BE2C (cell line): ENCODE measurements around the gene PIGH.

Source experiments
- DNase-seq: peaks from one replicate; pipeline ENCODE4 v3.0.0-alpha.2; 2020
- H3K27me3 ChIP-seq: fragments of 250-450 bp; sonication (Bioruptor Pico); 2 replicates; pipeline ENCODE4 v1.5.1; 2020; ENCODE audit warnings: mild to moderate bottlenecking
- H3K36me3 ChIP-seq: fragments of 250-450 bp; sonication (Bioruptor Pico); 2 replicates; pipeline ENCODE4 v1.5.1; 2020; ENCODE audit warnings: mild to moderate bottlenecking
- H3K4me1 ChIP-seq: fragments of 250-450 bp; sonication (Bioruptor Pico); 2 replicates; pipeline ENCODE4 v1.5.1; 2020
- H3K4me3 ChIP-seq: 2 replicates; pipeline ENCODE4 v1.5.1; 2011; ENCODE audit warnings: low read depth, low read length
- H3K9me3 ChIP-seq: fragments of 250-450 bp; sonication (Bioruptor Pico); 2 replicates; pipeline ENCODE4 v1.5.1; 2020
- CTCF ChIP-seq: IDR thresholded peaks from 2 replicates; pipeline ENCODE4 v1.5.1; 2012; ENCODE audit warnings: mild to moderate bottlenecking, low read depth, low read length

The PIGH gene

GRCh38 chr14:67584978-67585377 is 15.1 kb downstream of the PIGH start:
- Histone ChIP-seq H3K36me3 (no peaks in the 10 kb centered on the region), H3K4me1 (no peaks in the 10 kb centered on the region), H3K4me3 (no peak overlapping the region), H3K9me3 (no peaks in the 10 kb centered on the region), H3K27me3 (no peaks in the 10 kb centered on the region)
- DNase-seq = no peak
- TF ChIP-seq CTCF = no peak

GRCh38 chr14:67583711-67584644 is 16.1 kb downstream of the PIGH start:
- peak; percentile 62 for DNase-seq
- no peaks in the 10 kb centered on the region for H3K9me3 ChIP-seq
- H3K27me3 ChIP-seq = no peaks in the 10 kb centered on the region
- no peaks in the 10 kb centered on the region for H3K36me3 ChIP-seq
- no peak overlapping the region for H3K4me3 ChIP-seq
- H3K4me1 ChIP-seq = no peaks in the 10 kb centered on the region
- TF ChIP-seq CTCF = peak; percentile 93

GRCh38 chr14:67582061-67582460 is 18.0 kb downstream of the PIGH start:
- Histone ChIP-seq H3K27me3 (no peaks in the 10 kb centered on the region), H3K36me3 (no peaks in the 10 kb centered on the region), H3K4me3 (no peak overlapping the region), H3K4me1 (no peaks in the 10 kb centered on the region), H3K9me3 (no peaks in the 10 kb centered on the region)
- no peak for DNase-seq
- peak; percentile 7; the same call in 1 of the 2 replicates for TF ChIP-seq CTCF

GRCh38 chr14:67581643-67582042 is 18.4 kb downstream of the PIGH start:
- no peak for TF ChIP-seq CTCF
- DNase-seq = no peak
- H3K9me3 ChIP-seq = no peaks in the 10 kb centered on the region
- H3K4me1 ChIP-seq = no peaks in the 10 kb centered on the region
- no peaks in the 10 kb centered on the region for H3K27me3 ChIP-seq
- H3K36me3 ChIP-seq = no peaks in the 10 kb centered on the region
- no peak overlapping the region for H3K4me3 ChIP-seq

- Histone ChIP-seq H3K4me3 (no peak overlapping the region), H3K9me3 (no peaks in the 10 kb centered on the region), H3K4me1 (no peaks in the 10 kb centered on the region), H3K27me3 (no peaks in the 10 kb centered on the region), H3K36me3 (no peaks in the 10 kb centered on the region)
- no peak for DNase-seq
- TF ChIP-seq CTCF = no peak
Observed at GRCh38 chr14:67580336-67581171, 19.5 kb downstream of the PIGH start.
